Frontal cortex (tissue), 4 donors: ENCODE data around the gene PTGER1. TPM values are rescaled to one million over a fixed set of nuclear protein-coding genes. Genes with fewer than 3 reads are reported as not detected.
A peak's percentile ranks its signal among the peaks of the same experiment; 100 is the strongest.
"Not testable (repeated sequence)": the region's sequence is repeated elsewhere in the genome, so short reads cannot be mapped to it uniquely, and the experiment has no call there.

ENCODE experiments used
- DNase-seq, 2 donors: peaks; one replicate each; pipeline ENCODE4 v3.0.0; 2012; ENCODE audit warnings: low spot score in 2 of 2
- FAIRE-seq: peaks from 2 replicates; lab custom pipeline; 2012; peaks lifted over from hg19 to GRCh38; lab: Jason Lieb, UNC
- total RNA-seq: library from RNA; depleted of rRNA; stranded (reverse); fragments of >200 nt; gene quantifications from one replicate; pipeline ENCODE4 v1.2.3, GENCODE V29; 2014
- donor health status: control.
- donor health status: control.
- donor health status: control.

PTGER1 gene
- total RNA-seq, 1 donor from 2014 or later = not detected

DNA sequence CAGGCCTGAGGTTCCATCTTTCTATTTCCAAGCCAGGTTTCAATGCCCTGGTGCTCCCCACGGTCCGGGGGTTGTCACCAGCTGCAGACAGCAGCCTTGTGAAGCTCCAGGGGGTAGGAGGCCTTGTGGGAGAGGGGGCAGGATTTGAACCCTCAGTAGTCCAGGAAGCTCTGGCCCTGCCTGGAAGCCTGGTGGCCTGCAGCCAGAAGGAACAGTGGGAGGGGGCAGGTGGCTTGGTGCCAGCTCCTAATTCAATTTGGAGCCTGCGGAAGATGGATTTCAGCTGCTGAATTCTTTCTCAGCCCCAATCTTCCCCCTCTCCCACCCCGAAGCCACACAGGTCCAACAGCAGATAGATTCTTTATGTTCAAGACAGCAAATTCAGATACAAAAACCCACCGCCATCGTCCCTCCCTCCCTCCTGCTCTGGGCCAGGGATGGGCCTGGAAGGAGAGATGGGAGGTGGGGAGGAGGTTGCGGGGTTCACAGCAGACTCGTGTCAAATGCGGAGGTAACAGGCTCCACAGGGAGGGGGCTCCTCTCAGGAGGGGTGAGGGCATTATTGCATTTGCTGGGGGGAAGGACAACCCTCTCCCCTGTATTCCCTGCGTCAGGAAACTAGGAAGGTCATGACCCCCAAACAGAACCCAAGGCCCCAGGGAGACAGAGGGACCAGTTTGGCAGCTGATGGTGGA, 2.4 kb upstream of the PTGER1 start:
- DNase-seq = no peak
- FAIRE-seq = no peak

DNA sequence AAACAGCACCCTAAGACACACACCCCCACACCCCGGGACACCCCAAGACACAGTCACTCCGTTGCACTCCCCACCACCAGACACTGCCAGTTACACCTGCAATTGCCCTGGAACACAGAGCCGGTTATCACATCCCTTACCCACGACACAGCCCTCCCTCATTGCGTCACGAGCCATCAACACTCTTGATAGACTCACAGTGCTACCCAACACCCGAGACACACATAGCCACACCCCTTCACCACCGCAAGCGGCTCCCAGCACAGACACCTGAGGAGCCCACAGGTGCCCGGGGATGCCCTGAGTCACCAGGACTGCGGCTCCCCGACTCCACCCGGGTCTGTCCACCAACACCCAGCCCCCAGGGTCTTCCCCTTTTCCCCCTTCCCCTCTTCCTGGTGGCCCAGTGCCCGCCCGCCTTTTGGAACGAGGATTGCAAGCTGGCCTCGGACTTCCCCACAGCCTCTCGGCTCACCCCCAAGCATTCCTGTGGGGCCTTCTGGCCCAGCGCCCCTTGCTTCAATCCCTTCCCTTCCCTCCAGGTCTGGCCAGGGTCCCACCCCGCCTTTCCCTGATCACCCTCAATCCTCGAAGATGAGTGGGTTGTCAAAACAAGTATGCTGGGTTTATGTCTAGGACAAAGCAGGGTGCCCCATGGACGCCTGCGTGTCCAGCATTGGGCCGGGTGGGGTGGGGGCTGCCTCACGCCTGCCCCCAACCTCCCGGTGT, 1.7 kb upstream of the PTGER1 start:
- no peak for DNase-seq

DNA sequence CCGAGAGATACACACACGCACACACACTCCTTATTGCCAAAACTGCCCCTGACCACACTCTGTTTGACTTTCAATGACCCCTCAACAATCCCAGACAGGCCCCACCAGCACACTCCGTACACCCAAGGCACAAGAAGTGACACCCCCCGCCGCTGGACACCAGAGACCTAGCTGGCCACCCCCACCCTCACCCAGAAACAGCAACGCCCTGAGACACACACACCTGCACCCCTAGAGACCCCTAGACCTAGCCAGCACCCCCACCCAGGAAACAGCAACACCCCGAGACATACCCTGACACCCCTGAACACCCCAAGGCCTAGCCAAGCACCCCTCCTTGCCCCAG, 1.1 kb upstream of the PTGER1 start:
- FAIRE-seq (no peak), DNase-seq (no peak)

More for the DNA sequence above, 1.7 kb upstream of the PTGER1 start:
- FAIRE-seq = no peak

DNA sequence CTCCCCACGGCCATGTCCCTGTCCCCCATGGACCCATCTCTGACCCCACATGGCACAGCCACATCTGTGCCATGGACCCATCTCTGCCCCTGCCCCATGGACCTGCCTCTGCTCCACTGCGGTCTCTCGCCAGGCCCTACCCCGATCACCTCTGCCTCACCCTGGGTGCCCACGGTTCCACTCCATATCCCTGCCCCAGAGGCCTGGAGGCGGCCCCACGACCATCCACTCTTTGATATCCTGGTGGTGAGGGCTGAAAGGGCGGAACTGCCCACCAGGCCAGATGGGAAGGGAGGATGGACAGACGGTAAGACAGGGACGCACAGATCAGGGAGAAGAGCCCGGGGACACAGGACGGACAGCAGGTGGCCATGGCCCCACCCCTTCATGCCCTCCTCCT, 327 bp downstream of the PTGER1 start:
- FAIRE-seq = no peak

DNA sequence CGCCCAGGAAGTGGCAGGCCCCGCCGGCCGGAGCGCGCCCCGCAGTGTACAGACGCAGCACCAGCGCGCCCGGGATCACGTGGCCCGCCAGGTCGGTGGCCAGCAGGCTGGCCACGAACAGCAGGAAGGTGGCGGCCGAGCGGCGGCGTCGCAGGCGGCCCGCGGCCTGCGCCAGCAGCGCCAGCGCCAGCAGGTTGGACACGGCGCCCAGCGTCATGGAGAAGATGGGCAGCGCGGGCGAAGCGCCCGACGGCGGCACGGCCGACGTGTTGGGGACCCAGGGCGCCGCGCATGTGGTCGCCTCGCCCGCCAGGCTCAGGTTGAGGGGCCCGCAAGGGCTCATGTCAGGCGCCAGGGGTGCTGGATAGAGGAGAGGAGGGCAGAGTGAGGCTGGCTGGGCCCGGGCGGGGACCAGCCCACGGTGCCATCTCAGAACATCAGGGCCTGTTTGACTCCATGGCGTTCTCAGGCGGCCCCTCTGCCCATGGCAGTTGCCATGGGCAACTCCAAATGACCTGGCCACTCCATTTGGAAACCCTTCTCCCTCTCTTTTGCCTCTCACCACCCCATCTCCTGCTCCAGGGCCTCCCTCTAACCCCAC, 1.1 kb downstream of the PTGER1 start:
- no peak for FAIRE-seq

More for the DNA sequence above, 327 bp downstream of the PTGER1 start:
- no peak for DNase-seq

DNA sequence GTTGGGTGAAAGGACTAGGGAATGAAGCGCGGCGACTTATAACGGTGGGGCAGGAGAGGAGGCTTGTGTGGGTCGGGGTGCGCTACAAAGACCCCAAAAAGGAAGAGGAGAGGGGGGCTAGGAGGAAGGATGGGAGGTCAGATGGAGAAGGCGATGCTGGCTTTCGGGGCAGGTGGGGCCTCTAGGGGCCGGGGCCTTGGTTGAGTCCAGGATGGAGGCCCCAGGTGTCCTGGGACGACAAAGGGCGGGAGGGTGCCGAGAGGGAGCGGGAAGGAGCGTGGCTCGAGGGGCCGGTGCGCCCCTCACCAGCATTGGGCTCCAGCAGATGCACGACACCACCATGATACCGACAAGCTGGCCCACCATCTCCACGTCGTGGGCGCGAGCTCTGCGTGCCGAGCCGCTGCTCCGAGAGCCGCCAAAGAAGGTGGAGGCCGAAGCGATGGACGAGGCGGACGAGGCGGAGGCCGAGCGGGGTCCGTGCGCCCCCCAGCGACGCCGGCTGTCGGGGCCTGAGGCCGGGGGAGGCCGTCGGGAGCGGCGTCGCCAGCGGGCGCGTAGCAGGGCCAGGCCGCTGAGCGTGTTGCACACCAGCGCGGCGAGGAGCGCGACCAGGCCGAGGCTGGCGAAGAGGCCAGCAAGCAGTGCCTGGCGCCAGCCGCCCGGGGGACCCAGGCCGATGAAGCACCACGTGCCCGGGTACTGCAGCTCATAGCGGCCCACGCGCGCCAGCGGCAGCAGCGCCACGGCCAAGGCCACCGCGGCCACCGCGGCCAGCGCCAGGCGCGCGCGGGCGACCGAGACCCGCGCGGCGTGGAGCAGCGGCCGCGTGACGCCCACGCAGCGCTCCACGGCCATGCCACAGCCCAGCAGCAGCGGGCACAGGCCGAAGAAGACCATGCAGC, 1.8 kb downstream of the PTGER1 start:
- peak in 1 of 2 donors; percentile 69 for DNase-seq
- no peak for FAIRE-seq

More for the DNA sequence above, 1.1 kb downstream of the PTGER1 start:
- peak; percentile 61 to 72 for DNase-seq

DNA sequence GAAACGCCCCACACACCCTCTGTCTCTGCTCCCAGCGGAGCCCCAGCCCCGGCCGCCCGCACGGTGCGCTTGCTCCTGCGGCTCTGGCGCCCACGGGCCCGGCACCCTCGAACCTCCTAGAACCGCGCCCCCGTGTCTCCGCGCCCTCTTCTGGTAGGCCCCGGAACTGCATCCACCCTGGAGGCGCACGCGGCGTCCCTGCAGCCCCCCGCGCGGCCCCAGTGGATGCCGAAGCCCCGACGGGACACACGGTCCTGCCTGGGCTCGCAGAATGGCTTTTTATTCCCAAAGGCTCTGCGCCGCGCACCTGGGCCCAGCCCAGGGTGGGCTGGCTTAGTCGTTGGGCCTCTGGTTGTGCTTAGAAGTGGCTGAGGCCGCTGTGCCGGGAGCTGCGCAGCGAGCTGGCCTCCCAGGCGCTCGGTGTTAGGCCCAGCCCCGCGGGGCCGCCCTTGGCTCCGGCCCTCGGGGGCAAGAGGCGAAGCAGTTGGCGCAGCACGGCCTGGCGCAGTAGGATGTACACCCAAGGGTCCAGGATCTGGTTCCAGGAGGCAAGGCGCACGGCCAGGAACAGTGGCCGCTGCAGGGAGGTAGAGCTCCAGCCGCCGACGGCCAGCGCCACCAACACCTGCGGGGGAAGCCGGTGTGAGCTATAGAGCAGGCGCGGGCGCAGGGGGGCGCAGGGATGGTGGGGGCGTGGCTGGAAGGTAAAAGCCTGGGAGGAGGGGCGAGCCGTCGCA, 2.8 kb downstream of the PTGER1 start:
- no peak for FAIRE-seq
- DNase-seq = peak; percentile 84 to 92

DNA sequence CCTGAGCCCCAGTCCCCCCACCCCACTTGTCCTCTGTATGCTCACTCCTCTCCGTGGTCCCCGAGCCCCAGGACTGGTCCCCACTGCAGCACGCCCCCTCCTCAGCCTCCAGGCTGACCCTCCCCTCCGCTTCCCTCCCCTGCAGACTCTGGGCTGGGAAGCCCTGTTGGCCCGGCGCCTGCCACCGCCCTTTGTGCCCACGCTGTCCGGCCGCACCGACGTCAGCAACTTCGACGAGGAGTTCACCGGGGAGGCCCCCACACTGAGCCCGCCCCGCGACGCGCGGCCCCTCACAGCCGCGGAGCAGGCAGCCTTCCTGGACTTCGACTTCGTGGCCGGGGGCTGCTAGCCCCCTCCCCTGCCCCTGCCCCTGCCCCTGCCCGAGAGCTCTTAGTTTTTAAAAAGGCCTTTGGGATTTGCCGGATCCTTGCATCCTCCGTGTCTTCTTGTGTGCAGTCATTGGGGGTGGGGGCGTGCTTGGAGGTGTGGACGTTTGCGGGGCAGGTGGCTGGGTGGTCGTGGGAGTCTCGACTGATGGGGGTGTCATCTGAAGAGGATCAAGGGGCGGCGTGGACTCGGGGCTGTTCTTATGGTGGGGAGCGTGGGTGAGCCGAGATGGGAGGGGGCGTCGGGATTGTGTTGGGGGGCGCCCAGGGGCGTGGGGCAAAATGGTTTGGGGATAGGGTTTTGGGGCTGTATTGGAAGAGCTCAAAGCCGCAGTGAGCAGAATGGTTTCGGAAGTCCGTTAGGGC, 3.5 kb downstream of the PTGER1 start:
- FAIRE-seq = no peak
- no peak for DNase-seq

DNA sequence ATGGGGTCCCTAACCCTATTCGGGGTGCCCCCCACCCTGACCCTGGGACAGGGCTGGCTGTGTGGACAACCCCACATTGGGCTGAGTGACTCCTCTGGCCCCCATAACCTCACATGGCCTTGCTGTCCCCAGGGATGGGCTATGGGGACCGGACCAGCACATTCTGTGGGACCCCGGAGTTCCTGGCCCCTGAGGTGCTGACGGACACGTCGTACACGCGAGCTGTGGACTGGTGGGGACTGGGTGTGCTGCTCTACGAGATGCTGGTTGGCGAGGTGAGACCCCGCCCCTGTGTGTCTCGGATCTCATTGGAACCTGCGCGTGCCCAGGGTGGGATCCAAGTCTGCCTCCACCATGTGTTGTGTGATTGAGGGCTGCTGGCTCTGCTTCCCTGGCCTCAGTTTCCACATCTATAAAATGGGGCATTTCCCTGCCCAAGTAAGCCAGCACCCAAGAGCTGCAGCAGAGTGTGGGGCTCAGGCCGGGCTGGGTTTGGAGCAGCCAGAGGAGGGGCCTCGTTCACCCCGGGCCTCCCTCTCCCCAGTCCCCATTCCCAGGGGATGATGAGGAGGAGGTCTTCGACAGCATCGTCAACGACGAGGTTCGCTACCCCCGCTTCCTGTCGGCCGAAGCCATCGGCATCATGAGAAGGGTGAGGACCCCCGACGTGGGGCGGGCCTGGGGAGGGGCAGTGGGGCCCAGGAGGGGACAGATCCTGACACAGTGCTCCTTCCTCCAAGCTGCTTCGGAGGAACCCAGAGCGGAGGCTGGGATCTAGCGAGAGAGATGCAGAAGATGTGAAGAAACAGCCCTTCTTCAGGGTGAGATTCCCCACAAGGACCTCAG, 4.9 kb downstream of the PTGER1 start:
- FAIRE-seq (no peak), DNase-seq (no peak)

DNA sequence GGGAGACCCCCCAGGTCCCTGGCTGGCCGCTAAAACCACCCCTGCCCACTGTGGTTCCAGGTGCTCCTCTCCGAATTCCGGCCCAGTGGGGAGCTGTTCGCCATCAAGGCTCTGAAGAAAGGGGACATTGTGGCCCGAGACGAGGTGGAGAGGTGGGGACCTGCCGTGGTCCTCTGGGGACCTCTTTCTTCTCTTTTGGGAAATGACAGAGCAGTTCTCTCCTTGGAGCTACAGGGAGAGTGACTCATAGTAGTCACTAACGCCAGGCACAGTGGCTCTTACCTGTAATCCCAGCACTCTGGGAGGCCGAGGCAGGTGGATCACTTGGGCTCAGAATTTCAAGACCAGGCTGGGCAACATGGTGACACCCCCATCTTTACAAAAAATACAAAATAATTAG, 7.3 kb downstream of the PTGER1 start:
- FAIRE-seq (no peak), DNase-seq (no peak)

DNA sequence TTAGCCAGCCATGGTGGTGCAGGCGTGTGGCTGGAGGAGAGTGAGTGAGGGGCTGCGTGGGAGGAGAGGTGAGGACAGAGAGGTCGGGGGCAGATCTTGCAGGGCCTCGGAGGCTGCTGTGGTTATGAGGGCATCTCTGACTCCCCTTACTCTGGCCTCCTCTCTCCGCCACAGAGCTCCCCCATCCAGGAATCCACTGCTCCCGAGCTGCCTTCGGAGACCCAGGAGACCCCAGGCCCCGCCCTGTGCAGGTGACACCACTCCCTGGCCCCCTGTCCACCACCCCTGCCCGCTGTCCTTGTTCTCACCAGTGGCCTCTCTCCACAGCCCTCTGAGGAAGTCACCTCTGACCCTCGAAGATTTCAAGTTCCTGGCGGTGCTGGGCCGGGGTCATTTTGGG, 7.8 kb downstream of the PTGER1 start:
- no peak for FAIRE-seq
- no peak for DNase-seq

DNA sequence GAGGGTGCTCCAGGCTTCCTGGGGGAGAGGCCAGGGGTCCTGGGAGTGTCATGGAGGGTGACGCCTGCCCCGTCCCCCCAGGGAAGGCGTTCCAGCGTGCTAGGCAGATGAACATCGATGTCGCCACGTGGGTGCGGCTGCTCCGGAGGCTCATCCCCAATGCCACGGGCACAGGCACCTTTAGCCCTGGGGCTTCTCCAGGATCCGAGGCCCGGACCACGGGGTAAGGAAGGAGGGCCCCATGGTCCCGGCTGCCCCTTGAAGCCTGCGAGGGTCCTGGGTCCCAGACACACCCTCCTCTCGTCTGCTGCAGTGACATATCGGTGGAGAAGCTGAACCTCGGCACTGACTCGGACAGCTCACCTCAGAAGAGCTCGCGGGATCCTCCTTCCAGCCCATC, 11.4 kb downstream of the PTGER1 start:
- no peak for FAIRE-seq

DNA sequence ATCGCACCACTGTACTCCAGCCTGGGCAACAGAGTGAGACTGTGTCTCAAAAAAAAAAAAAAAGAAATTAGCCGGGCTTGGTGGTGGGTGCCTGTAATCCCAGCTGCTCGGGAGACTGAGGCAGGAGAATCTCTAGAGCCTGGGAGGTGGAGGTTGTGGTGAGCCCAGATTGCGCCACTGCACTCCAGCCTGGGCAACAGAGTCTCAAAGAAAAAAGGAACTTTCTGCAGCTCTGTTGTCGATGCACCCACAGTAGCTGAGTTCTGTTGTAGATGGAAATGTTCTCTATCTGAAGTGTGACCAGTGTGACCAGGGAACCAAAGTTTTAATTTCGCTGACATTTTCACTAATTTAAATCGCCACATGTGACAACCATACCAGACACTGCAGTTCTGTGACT, 12.8 kb downstream of the PTGER1 start:
- DNase-seq, FAIRE-seq: not testable (repeated sequence)

More for the DNA sequence above, 11.4 kb downstream of the PTGER1 start:
- DNase-seq = no peak

DNA sequence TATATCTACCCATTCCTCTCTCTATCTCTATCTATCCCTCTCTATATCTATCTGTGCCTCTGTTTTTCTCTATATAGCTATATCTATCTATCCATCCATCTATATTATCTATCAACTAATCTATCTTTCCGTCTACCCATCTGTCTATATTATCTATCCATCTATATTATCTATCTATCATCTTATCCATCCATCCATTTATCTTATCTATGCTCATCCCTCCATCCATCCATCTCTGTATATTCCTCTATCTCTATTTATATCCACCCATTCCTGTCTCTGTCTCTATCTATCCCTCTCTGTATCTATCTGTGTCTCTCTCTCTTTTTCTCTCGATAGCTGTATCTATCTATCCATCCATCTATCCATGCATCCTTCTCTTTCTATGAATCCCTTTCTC, 14.2 kb downstream of the PTGER1 start:
- DNase-seq (no peak), FAIRE-seq (no peak)

DNA sequence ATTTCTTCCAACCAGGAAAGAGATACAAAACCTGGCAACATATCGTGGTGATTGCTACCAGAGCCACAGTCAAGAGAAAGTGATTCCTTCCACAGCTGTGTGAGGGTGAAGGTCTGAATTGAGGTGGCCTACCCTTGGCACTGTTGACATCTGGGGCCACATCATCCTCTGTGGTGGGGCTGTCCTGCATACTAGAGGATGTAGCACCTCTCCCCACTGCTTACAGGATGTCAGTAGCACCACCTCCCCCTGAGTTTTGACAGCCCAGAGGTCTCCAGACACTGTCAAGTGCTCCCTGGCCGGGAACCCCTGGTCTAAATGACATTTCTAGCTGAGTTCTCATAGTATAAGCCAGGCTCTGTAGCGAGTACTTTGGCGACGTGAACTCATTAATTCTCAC, 15.5 kb downstream of the PTGER1 start:
- DNase-seq (no peak), FAIRE-seq (no peak)

DNA sequence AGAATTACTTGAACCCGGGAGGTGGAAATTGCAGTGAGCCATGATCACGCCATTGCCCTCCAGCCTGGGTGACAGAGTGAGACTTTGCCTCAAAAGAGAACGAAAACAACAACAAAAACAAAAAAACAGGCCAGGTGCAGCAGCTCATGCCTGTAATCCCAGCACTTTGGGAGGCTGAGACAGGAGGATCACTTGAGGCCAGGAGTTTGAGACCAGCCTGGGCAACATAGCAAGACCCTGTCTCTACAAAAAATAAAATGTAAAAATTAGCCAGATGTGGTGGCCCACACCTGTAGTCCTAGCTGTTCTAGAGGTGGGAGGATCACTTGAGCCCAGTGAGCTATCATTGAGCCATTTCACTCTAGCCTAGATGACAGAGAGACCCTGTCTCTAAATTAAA, 22.9 kb downstream of the PTGER1 start:
- DNase-seq, FAIRE-seq: not testable (repeated sequence)

DNA sequence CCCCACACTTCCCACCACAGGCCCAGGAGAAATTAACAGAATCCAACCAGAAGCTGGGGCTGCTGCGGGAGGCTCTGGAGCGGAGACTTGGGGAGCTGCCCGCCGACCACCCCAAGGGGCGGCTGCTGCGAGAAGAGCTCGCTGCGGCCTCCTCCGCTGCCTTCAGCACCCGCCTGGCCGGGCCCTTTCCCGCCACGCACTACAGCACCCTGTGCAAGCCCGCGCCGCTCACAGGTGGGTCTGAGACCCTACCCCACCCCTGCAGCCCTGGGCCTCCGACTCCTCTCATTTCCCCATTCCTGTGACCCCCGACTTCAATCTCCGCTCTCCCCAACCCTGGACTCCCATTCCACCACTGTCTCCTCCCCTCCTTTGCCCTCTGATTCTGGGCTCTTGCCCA, 24.3 kb downstream of the PTGER1 start:
- no peak for FAIRE-seq
- DNase-seq = no peak
